HEK293 (cell line): ENCODE results near the gene VPS37C.

Experiments
- CTCF ChIA-PET: fragments of 350-600 bp; formaldehyde crosslinking; extraction: SDS; loops from one replicate; lab custom pipeline; 2021; ENCODE audit warnings: antibody characterized with exemption; lab: Yijun Ruan, JAX
- POLR2A ChIA-PET: fragments of 300-600 bp; formaldehyde crosslinking; extraction: SDS; loops from one replicate; lab custom pipeline; 2020; ENCODE audit warnings: antibody characterized with exemption, inconsistent platforms; lab: Yijun Ruan, JAX
- H3K27ac ChIP-seq: fragments of 200-500 bp; sonication (Bioruptor generic); 2 replicates; pipeline ENCODE4 v1.5.1; 2014; ENCODE audit warnings: low read depth, low read length, control low read depth, inconsistent platforms; ENCODE audit errors: extremely low read depth
- H3K36me3 ChIP-seq, 2 experiments: fragments of 200-500 bp in 1 of 2; sonication (Bioruptor generic) in 1 of 2; 1 replicate in 1 of 2; 2 replicates in 1 of 2; pipeline ENCODE4 v1.5.1; 2014 to 2017; ENCODE audit warnings: inconsistent platforms in 2 of 2, low read length in 2 of 2; ENCODE audit not compliant: control insufficient read depth in 2 of 2, insufficient read depth in 1 of 2
- H3K4me1 ChIP-seq: fragments of 200-500 bp; sonication (Bioruptor generic); 2 replicates; pipeline ENCODE4 v1.5.1; 2014; ENCODE audit warnings: mild to moderate bottlenecking, low read length, inconsistent platforms; ENCODE audit not compliant: control insufficient read depth, insufficient read depth
- H3K4me3 ChIP-seq: 2 replicates; pipeline ENCODE4 v1.5.1; 2011; ENCODE audit warnings: low read depth, mild to moderate bottlenecking, control low read depth, low read length, moderate library complexity
- H3K9me3 ChIP-seq: fragments of 200-500 bp; sonication (Bioruptor generic); 2 replicates; pipeline ENCODE4 v1.5.1; 2014; ENCODE audit warnings: low read depth, low read length, inconsistent platforms; ENCODE audit not compliant: control insufficient read depth, insufficient read depth
- BCL11A ChIP-seq: fragments of 450-650 bp; formaldehyde crosslinking; IDR thresholded peaks from 2 replicates; pipeline ENCODE4 v1.5.1; 2016; ENCODE audit warnings: low read depth, missing biosample characterization, missing genetic modification characterization
- SP2 ChIP-seq: fragments of 450-650 bp; formaldehyde crosslinking; IDR thresholded peaks from 2 replicates; pipeline ENCODE4 v1.5.1; 2016; ENCODE audit warnings: missing biosample characterization, missing genetic modification characterization
- YY1 ChIP-seq: fragments of 450-650 bp; formaldehyde crosslinking; IDR thresholded peaks from 2 replicates; pipeline ENCODE4 v1.5.1; 2018; ENCODE audit warnings: missing biosample characterization, missing genetic modification characterization
- ZBTB17 ChIP-seq: fragments of 450-650 bp; formaldehyde crosslinking; IDR thresholded peaks from 2 replicates; pipeline ENCODE4 v1.5.1; 2016; ENCODE audit warnings: missing biosample characterization, missing genetic modification characterization
- ZFP41 ChIP-seq: fragments of 450-650 bp; formaldehyde crosslinking; IDR thresholded peaks from 2 replicates; pipeline ENCODE4 v1.5.1; 2016; ENCODE audit warnings: missing biosample characterization, missing genetic modification characterization, borderline replicate concordance
- ZNF175 ChIP-seq: fragments of 450-650 bp; formaldehyde crosslinking; IDR thresholded peaks from 2 replicates; pipeline ENCODE4 v1.5.1; 2016; ENCODE audit warnings: missing biosample characterization, missing genetic modification characterization
- ZNF214 ChIP-seq: fragments of 450-650 bp; formaldehyde crosslinking; IDR thresholded peaks from 2 replicates; pipeline ENCODE4 v1.5.1; 2017; ENCODE audit warnings: missing biosample characterization, mild to moderate bottlenecking, missing genetic modification characterization, borderline replicate concordance
- ZNF223 ChIP-seq: fragments of 450-650 bp; formaldehyde crosslinking; IDR thresholded peaks from 2 replicates; pipeline ENCODE4 v1.5.1; 2016; ENCODE audit warnings: missing biosample characterization, missing genetic modification characterization
- ZNF24 ChIP-seq: fragments of 450-650 bp; formaldehyde crosslinking; IDR thresholded peaks from 2 replicates; pipeline ENCODE4 v1.5.1; 2016; ENCODE audit warnings: missing biosample characterization, missing genetic modification characterization
- ZNF302 ChIP-seq: fragments of 450-650 bp; formaldehyde crosslinking; IDR thresholded peaks from 2 replicates; pipeline ENCODE4 v1.5.1; 2016; ENCODE audit warnings: missing biosample characterization, missing genetic modification characterization, low read depth
- ZNF335 ChIP-seq: fragments of 450-650 bp; formaldehyde crosslinking; conservative IDR thresholded peaks from 2 replicates; pipeline ENCODE4 v1.5.1; 2016; ENCODE audit warnings: missing biosample characterization, missing genetic modification characterization
- ZNF426 ChIP-seq: fragments of 450-650 bp; formaldehyde crosslinking; IDR thresholded peaks from 2 replicates; pipeline ENCODE4 v1.5.1; 2017; ENCODE audit warnings: missing biosample characterization, missing genetic modification characterization, mild to moderate bottlenecking, inconsistent platforms, moderate library complexity
- ZNF560 ChIP-seq: fragments of 450-650 bp; formaldehyde crosslinking; IDR thresholded peaks from 2 replicates; pipeline ENCODE4 v1.5.1; 2017; ENCODE audit warnings: missing biosample characterization, missing genetic modification characterization, borderline replicate concordance
- ZNF707 ChIP-seq: fragments of 450-650 bp; formaldehyde crosslinking; IDR thresholded peaks from 2 replicates; pipeline ENCODE4 v1.5.1; 2016; ENCODE audit warnings: missing biosample characterization, missing genetic modification characterization
- ZNF830 ChIP-seq: fragments of 450-650 bp; IDR thresholded peaks from 2 replicates; pipeline ENCODE4 v1.5.0; 2018; ENCODE audit warnings: missing biosample characterization, missing genetic modification characterization, low read depth, mild to moderate bottlenecking, moderate library complexity
- ZXDB ChIP-seq: fragments of 450-650 bp; formaldehyde crosslinking; IDR thresholded peaks from 2 replicates; pipeline ENCODE4 v1.5.1; 2016; ENCODE audit warnings: missing biosample characterization, missing genetic modification characterization
- TF ChIP-seq, protein P1 (sequence below): fragments of 450-650 bp; formaldehyde crosslinking; IDR thresholded peaks from 2 replicates; pipeline ENCODE4 v1.5.1; 2016; ENCODE audit warnings: missing biosample characterization, missing genetic modification characterization
- TF ChIP-seq, protein P2 (sequence below): fragments of 450-650 bp; formaldehyde crosslinking; IDR thresholded peaks from 2 replicates; pipeline ENCODE4 v1.5.1; 2016; ENCODE audit warnings: missing biosample characterization, missing genetic modification characterization
- TF ChIP-seq, protein P3 (sequence below): fragments of 450-650 bp; formaldehyde crosslinking; IDR thresholded peaks from 2 replicates; pipeline ENCODE4 v1.5.1; 2016; ENCODE audit warnings: missing biosample characterization, missing genetic modification characterization
- TF ChIP-seq, protein P4 (sequence below): fragments of 450-650 bp; formaldehyde crosslinking; IDR thresholded peaks from 2 replicates; pipeline ENCODE4 v1.5.1; 2017; ENCODE audit warnings: missing biosample characterization, missing genetic modification characterization
- TF ChIP-seq, protein P5 (sequence below): fragments of 450-650 bp; formaldehyde crosslinking; optimal IDR thresholded peaks from 2 replicates; pipeline ENCODE3; 2016; ENCODE audit warnings: missing biosample characterization, mild to moderate bottlenecking, missing genetic modification characterization

VPS37C gene

DNA sequence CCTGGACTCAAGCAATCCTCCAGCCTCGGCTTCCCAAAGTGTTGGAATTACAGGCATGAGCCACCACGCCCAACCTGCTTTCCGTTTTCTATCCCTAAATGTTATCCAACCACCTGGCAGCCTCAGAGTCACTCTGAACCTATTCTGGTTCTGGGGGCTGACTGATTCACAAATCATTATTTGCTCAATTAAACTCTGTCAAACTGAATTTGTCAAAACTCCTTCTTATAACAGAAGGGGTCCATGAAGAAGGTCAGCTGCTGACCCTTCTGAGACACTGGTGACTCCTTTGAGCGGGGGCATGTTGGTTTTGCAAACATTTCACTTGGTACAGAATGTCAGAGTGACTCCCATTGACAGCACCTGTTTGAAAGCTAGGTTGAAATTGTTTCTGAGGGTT is 1.8 kb upstream of the VPS37C start:
- no peaks in the 10 kb centered on the region for H3K36me3 ChIP-seq
- no peak overlapping the region for H3K4me3 ChIP-seq
- ChIA-PET CTCF (interaction anchor here (0.5 to 0.6 kb wide), 2 partner anchors 12 to 401 kb away, joined by 3 read pairs; no protein-coding TSS in a partner anchor), POLR2A (no interaction called here)
- TF ChIP-seq BCL11A (tag by site-specific recombination) (no peak), ZNF830 (tag by site-specific recombination) (no peak), ZFP41 (no peak), ZNF223 (tag by site-specific recombination) (no peak), ZNF560 (tag by site-specific recombination) (no peak), ZNF175 (no peak), ZNF214 (tag by site-specific recombination) (no peak), ZNF426 (tag by site-specific recombination) (no peak), ZNF302 (no peak)
- TF ChIP-seq, protein P1, sequence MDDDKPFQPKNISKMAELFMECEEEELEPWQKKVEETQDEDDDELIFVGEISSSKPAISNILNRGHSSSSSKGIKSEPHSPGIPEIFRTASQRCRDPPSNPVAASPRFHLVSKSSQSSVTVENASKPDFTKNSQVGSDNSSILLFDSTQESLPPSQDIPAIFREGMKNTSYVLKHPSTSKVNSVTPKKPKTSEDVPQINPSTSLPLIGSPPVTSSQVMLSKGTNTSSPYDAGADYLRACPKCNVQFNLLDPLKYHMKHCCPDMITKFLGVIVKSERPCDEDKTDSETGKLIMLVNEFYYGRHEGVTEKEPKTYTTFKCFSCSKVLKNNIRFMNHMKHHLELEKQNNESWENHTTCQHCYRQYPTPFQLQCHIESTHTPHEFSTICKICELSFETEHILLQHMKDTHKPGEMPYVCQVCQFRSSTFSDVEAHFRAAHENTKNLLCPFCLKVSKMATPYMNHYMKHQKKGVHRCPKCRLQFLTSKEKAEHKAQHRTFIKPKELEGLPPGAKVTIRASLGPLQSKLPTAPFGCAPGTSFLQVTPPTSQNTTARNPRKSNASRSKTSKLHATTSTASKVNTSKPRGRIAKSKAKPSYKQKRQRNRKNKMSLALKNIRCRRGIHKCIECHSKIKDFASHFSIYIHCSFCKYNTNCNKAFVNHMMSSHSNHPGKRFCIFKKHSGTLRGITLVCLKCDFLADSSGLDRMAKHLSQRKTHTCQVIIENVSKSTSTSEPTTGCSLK (tag by site-specific recombination), result no peak
- H3K4me1 ChIP-seq, result no peaks in the 10 kb centered on the region
- no peak overlapping the region for H3K27ac ChIP-seq
- no peaks in the 10 kb centered on the region for H3K9me3 ChIP-seq

DNA sequence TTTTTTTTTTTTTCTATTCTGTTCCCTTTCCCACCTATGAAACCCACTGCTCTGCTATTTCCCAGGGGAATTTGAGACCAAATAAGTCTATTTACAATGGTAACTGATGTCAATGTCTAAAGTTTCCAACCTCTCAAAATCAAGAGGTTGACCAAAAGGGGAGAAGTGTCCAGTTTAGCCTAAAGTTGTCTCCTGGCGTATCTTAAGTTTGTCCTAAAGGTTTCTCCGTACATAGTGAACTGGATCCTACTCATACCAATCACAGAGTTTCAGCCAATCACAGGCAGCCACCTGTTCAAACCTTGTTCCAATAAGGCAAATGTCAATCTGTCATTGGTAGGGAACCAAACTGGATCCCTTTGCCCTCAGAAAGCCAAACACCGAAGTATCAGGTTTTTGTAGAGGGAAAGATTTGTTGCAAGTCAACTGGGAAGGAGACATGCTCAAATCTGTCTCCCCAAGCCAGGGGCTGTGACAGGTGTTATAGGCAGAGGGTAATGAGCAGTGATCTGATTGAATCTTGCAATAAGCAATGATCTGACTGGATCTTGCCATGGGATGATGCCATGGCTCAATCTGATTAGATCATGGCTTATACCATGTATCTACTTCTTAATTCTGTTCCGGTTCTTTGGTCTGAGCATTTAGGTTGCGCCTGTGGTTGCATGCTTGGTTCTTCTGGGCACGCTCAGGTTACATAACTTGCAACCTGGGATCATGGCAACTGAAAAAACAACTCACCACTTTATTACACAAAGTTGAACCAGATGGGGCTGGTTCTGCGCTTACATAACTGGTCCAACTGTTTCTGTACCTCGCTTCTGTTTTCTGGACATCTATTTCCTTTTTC is 1.1 kb upstream of the VPS37C start:
- H3K4me3 ChIP-seq, result peak overlapping the region; percentile 75
- no peak overlapping the region; the same call in 1 of the 2 replicates for H3K27ac ChIP-seq
- no peaks in the 10 kb centered on the region for H3K4me1 ChIP-seq
- no peaks in the 10 kb centered on the region for H3K9me3 ChIP-seq
- CTCF ChIA-PET, result interaction anchor here (1.6 kb wide), 1 partner anchor 10 kb away, joined by 4 read pairs; no protein-coding TSS in a partner anchor
- no peak for TF ChIP-seq ZNF24
- TF ChIP-seq, protein P2, sequence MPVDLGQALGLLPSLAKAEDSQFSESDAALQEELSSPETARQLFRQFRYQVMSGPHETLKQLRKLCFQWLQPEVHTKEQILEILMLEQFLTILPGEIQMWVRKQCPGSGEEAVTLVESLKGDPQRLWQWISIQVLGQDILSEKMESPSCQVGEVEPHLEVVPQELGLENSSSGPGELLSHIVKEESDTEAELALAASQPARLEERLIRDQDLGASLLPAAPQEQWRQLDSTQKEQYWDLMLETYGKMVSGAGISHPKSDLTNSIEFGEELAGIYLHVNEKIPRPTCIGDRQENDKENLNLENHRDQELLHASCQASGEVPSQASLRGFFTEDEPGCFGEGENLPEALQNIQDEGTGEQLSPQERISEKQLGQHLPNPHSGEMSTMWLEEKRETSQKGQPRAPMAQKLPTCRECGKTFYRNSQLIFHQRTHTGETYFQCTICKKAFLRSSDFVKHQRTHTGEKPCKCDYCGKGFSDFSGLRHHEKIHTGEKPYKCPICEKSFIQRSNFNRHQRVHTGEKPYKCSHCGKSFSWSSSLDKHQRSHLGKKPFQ (tag by site-specific recombination), result peak; percentile 56; the same call in 1 of the 2 replicates
- peak; percentile 61; the same call in 1 of the 2 replicates for TF ChIP-seq ZNF335 (tag by site-specific recombination)
- TF ChIP-seq SP2 (tag by site-specific recombination), result peak; percentile 19
- no peak for TF ChIP-seq ZNF707
- TF ChIP-seq, all 188 proteins: peak for 3
- H3K36me3 ChIP-seq, result peaks cover 0 to 6% of the 10 kb centered on the region in 2 experiments; a peak in 1 of 3 replicates
- POLR2A ChIA-PET, result interaction anchor here (1.0 kb wide), 3 partner anchors 33 to 249 kb away, joined by 3 to 4 read pairs (median 4); partner anchors contain the start of gene TMEM109

DNA sequence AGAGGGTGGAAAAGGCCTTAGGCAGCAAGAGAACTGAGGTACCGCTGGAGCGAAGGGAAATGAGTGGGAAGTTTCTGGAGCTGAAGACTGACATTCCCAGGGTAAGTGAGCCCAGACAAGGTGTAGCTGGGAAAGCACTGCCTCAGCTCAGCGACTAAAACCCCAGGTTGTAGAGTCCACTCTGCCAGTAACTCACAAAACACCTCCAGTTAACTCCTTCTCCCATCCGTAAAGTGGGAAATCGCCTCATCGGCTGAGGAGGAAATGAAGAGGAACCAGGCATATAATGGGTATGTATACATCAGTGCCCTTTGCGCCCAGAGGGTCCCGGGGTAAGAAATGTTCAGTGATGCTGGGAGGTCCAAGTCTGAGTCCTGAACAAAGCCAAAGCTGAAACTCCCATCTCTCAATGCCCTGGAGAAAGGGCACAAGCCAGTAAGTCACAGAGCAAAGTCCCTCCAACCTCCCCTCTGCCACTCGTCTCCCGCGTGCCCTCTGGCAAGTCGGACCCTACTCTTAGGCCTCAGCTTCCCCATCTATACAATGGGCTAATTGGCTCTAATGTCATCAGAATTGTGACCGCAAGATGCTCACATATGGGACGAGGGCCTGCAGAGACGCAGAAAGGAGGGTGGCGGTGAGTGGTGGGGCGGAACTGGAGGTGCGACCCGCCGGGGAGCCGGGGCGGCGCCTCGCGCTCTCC is 588 bp downstream of the VPS37C start:
- H3K9me3 ChIP-seq, result no peaks in the 10 kb centered on the region
- peak overlapping the region; percentile 80 for H3K27ac ChIP-seq
- POLR2A ChIA-PET, result no interaction called here
- H3K4me3 ChIP-seq, result peak overlapping the region; percentile 75
- H3K4me1 ChIP-seq, result no peaks in the 10 kb centered on the region
- H3K36me3 ChIP-seq, result peaks cover 0 to 13% of the 10 kb centered on the region in 2 experiments; a peak in 1 of 3 replicates
- CTCF ChIA-PET, result interaction anchor here (1.4 to 1.6 kb wide), 2 partner anchors 8 to 30 kb away, joined by 4 read pairs; no protein-coding TSS in a partner anchor
- TF ChIP-seq, protein P3, sequence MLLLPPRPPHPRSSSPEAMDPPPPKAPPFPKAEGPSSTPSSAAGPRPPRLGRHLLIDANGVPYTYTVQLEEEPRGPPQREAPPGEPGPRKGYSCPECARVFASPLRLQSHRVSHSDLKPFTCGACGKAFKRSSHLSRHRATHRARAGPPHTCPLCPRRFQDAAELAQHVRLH (tag by site-specific recombination), result peak; percentile 68; the same call in 1 of the 2 replicates
- TF ChIP-seq, protein P4, sequence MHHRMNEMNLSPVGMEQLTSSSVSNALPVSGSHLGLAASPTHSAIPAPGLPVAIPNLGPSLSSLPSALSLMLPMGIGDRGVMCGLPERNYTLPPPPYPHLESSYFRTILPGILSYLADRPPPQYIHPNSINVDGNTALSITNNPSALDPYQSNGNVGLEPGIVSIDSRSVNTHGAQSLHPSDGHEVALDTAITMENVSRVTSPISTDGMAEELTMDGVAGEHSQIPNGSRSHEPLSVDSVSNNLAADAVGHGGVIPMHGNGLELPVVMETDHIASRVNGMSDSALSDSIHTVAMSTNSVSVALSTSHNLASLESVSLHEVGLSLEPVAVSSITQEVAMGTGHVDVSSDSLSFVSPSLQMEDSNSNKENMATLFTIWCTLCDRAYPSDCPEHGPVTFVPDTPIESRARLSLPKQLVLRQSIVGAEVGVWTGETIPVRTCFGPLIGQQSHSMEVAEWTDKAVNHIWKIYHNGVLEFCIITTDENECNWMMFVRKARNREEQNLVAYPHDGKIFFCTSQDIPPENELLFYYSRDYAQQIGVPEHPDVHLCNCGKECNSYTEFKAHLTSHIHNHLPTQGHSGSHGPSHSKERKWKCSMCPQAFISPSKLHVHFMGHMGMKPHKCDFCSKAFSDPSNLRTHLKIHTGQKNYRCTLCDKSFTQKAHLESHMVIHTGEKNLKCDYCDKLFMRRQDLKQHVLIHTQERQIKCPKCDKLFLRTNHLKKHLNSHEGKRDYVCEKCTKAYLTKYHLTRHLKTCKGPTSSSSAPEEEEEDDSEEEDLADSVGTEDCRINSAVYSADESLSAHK (tag by site-specific recombination), result peak; percentile 11; the same call in 1 of the 2 replicates
- TF ChIP-seq ZXDB (tag by site-specific recombination) (0 out of 2 replicates have a peak, but pooled peaks have one; percentile 20), YY1 (0 out of 2 replicates have a peak, but pooled peaks have one; percentile 3), ZBTB17 (no peak)
- TF ChIP-seq, protein P5, sequence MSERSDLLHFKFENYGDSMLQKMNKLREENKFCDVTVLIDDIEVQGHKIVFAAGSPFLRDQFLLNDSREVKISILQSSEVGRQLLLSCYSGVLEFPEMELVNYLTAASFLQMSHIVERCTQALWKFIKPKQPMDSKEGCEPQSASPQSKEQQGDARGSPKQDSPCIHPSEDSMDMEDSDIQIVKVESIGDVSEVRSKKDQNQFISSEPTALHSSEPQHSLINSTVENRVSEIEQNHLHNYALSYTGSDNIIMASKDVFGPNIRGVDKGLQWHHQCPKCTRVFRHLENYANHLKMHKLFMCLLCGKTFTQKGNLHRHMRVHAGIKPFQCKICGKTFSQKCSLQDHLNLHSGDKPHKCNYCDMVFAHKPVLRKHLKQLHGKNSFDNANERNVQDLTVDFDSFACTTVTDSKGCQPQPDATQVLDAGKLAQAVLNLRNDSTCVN (tag by site-specific recombination), result no peak
